HEK293 (cell line): ENCODE data around the gene ZNF397.

Experiments
- CTCF ChIP-seq: fragments of 450-650 bp; formaldehyde crosslinking; IDR thresholded peaks from 2 replicates; pipeline ENCODE4 v1.5.1; 2016; ENCODE audit warnings: missing biosample characterization, missing genetic modification characterization
- FEZF1 ChIP-seq: fragments of 450-650 bp; formaldehyde crosslinking; IDR thresholded peaks from 2 replicates; pipeline ENCODE4 v1.5.1; 2016; ENCODE audit warnings: missing biosample characterization, missing genetic modification characterization
- HOXA7 ChIP-seq: sonication (generic); formaldehyde crosslinking; IDR thresholded peaks from 2 replicates; pipeline ENCODE4 v1.8.1; 2022; ENCODE audit warnings: missing genetic modification reagents, borderline replicate concordance
- KLF1 ChIP-seq: fragments of 450-650 bp; formaldehyde crosslinking; IDR thresholded peaks from 2 replicates; pipeline ENCODE4 v1.5.1; 2016; ENCODE audit warnings: missing biosample characterization, missing genetic modification characterization
- MEIS1 ChIP-seq: sonication (generic); formaldehyde crosslinking; IDR thresholded peaks from 2 replicates; pipeline ENCODE4 v1.8.1; 2022; ENCODE audit warnings: missing genetic modification reagents, mild to moderate bottlenecking, borderline replicate concordance
- MYNN ChIP-seq: fragments of 450-650 bp; formaldehyde crosslinking; IDR thresholded peaks from 2 replicates; pipeline ENCODE4 v1.5.1; 2016; ENCODE audit warnings: missing biosample characterization, missing genetic modification characterization, borderline replicate concordance
- PATZ1 ChIP-seq: fragments of 450-650 bp; formaldehyde crosslinking; IDR thresholded peaks from 2 replicates; pipeline ENCODE4 v1.5.1; 2016; ENCODE audit warnings: missing biosample characterization, missing genetic modification characterization
- PRDM2 ChIP-seq: fragments of 450-650 bp; formaldehyde crosslinking; IDR thresholded peaks from 2 replicates; pipeline ENCODE4 v1.5.1; 2016; ENCODE audit warnings: missing biosample characterization, missing genetic modification characterization, borderline replicate concordance
- YY1 ChIP-seq: fragments of 450-650 bp; formaldehyde crosslinking; IDR thresholded peaks from 2 replicates; pipeline ENCODE4 v1.5.1; 2018; ENCODE audit warnings: missing biosample characterization, missing genetic modification characterization
- ZIC2 ChIP-seq: fragments of 450-650 bp; formaldehyde crosslinking; IDR thresholded peaks from 2 replicates; pipeline ENCODE4 v1.5.1; 2016; ENCODE audit warnings: missing biosample characterization, missing genetic modification characterization
- ZNF112 ChIP-seq: fragments of 450-650 bp; formaldehyde crosslinking; IDR thresholded peaks from 2 replicates; pipeline ENCODE4 v1.5.0; 2017; ENCODE audit warnings: missing biosample characterization, missing genetic modification characterization
- ZNF133 ChIP-seq: fragments of 450-650 bp; formaldehyde crosslinking; IDR thresholded peaks from 2 replicates; pipeline ENCODE4 v1.5.1; 2016; ENCODE audit warnings: missing biosample characterization, missing genetic modification characterization
- ZNF138 ChIP-seq: fragments of 450-650 bp; formaldehyde crosslinking; IDR thresholded peaks from 2 replicates; pipeline ENCODE4 v1.5.1; 2016; ENCODE audit warnings: missing biosample characterization, missing genetic modification characterization, borderline replicate concordance
- ZNF140 ChIP-seq: fragments of 450-650 bp; formaldehyde crosslinking; IDR thresholded peaks from 2 replicates; pipeline ENCODE4 v1.5.1; 2016; ENCODE audit warnings: missing biosample characterization, missing genetic modification characterization
- ZNF2 ChIP-seq: fragments of 450-650 bp; formaldehyde crosslinking; IDR thresholded peaks from 2 replicates; pipeline ENCODE4 v1.5.1; 2016; ENCODE audit warnings: missing biosample characterization, missing genetic modification characterization
- ZNF426 ChIP-seq: fragments of 450-650 bp; formaldehyde crosslinking; IDR thresholded peaks from 2 replicates; pipeline ENCODE4 v1.5.1; 2017; ENCODE audit warnings: missing biosample characterization, missing genetic modification characterization, mild to moderate bottlenecking, inconsistent platforms, moderate library complexity
- ZNF449 ChIP-seq: fragments of 450-650 bp; formaldehyde crosslinking; IDR thresholded peaks from 2 replicates; pipeline ENCODE4 v1.5.1; 2017; ENCODE audit warnings: missing biosample characterization, mild to moderate bottlenecking, missing genetic modification characterization, moderate library complexity
- ZNF48 ChIP-seq: fragments of 450-650 bp; formaldehyde crosslinking; IDR thresholded peaks from 2 replicates; pipeline ENCODE4 v1.5.1; 2016; ENCODE audit warnings: missing biosample characterization, missing genetic modification characterization
- ZNF544 ChIP-seq: fragments of 450-650 bp; formaldehyde crosslinking; IDR thresholded peaks from 2 replicates; pipeline ENCODE4 v1.5.0; 2017; ENCODE audit warnings: missing biosample characterization, missing genetic modification characterization
- ZNF692 ChIP-seq: fragments of 450-650 bp; formaldehyde crosslinking; IDR thresholded peaks from 2 replicates; pipeline ENCODE4 v1.5.1; 2016; ENCODE audit warnings: missing biosample characterization, missing genetic modification characterization
- ZNF785 ChIP-seq: fragments of 450-650 bp; formaldehyde crosslinking; IDR thresholded peaks from 2 replicates; pipeline ENCODE4 v1.5.1; 2016; ENCODE audit warnings: missing biosample characterization, missing genetic modification characterization
- TF ChIP-seq, protein P1 (sequence below): fragments of 450-650 bp; formaldehyde crosslinking; IDR thresholded peaks from 2 replicates; pipeline ENCODE4 v1.5.1; 2016; ENCODE audit warnings: missing biosample characterization, missing genetic modification characterization

ZNF397 gene

DNA sequence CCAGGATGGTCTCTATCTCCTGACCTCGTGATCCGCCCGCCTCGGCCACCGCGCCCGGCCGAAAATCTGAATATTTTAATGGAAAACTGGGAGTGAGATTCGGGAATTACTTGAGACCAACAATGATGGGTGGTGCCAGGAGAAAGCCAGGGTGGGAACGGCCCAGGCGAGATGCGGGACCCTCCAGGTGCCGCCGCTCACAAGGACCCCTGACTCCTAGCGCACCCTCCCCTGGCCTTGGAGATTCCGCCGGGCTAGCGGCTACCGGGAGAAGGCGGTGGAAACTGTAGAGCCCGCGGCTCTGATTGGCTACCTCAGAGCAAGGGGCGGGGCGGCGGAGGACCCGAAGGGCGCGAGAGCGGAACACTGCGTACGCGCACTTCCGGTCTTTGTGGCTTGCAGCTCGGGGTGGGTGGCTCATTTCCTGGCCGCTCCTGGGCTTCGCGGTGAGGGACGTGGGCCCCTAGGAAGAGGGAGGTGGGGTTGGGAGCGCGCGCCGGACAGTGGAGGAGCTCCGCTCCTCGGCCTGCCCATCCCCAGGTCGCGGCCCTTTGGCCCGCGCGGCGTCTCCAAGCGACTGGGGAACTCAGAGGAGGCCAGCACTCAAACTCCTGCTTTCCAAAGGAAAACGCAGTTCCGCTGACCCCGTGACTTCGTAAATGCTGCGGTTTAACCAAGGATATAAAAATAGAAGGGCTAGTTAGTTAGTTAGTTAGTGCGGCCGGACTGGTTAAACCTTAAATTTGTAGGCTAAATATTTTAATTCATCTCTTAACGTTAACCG lies at the start of gene ZNF397 (continued):
- TF ChIP-seq, protein P1, sequence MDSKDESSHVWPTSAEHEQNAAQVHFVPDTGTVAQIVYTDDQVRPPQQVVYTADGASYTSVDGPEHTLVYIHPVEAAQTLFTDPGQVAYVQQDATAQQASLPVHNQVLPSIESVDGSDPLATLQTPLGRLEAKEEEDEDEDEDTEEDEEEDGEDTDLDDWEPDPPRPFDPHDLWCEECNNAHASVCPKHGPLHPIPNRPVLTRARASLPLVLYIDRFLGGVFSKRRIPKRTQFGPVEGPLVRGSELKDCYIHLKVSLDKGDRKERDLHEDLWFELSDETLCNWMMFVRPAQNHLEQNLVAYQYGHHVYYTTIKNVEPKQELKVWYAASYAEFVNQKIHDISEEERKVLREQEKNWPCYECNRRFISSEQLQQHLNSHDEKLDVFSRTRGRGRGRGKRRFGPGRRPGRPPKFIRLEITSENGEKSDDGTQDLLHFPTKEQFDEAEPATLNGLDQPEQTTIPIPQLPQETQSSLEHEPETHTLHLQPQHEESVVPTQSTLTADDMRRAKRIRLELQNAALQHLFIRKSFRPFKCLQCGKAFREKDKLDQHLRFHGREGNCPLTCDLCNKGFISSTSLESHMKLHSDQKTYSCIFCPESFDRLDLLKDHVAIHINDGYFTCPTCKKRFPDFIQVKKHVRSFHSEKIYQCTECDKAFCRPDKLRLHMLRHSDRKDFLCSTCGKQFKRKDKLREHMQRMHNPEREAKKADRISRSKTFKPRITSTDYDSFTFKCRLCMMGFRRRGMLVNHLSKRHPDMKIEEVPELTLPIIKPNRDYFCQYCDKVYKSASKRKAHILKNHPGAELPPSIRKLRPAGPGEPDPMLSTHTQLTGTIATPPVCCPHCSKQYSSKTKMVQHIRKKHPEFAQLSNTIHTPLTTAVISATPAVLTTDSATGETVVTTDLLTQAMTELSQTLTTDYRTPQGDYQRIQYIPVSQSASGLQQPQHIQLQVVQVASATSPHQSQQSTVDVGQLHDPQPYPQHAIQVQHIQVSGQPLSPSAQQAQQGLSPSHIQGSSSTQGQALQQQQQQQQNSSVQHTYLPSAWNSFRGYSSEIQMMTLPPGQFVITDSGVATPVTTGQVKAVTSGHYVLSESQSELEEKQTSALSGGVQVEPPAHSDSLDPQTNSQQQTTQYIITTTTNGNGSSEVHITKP (tag by site-specific recombination), result peak; percentile 70
- TF ChIP-seq ZNF426 (tag by site-specific recombination) (no peak), CTCF (tag by site-specific recombination) (no peak), PRDM2 (tag by site-specific recombination) (no peak), KLF1 (tag by site-specific recombination) (0 out of 2 replicates have a peak, but pooled peaks have one; percentile 20), HOXA7 (CRISPR knock-in tag) (no peak), FEZF1 (tag by site-specific recombination) (no peak), ZNF140 (tag by site-specific recombination) (no peak), ZNF133 (tag by site-specific recombination) (no peak), MYNN (tag by site-specific recombination) (no peak), ZNF785 (no peak), PATZ1 (tag by site-specific recombination) (peak; percentile 55; the same call in 1 of the 2 replicates), YY1 (tag by site-specific recombination) (no peak), ZNF138 (tag by site-specific recombination) (no peak), ZNF544 (tag by site-specific recombination) (no peak), ZNF112 (tag by site-specific recombination) (no peak), ZNF48 (no peak), ZNF2 (no peak; the same call in 1 of the 2 replicates), ZIC2 (tag by site-specific recombination) (peak; percentile 9; the same call in 1 of the 2 replicates), ZNF692 (tag by site-specific recombination) (peak; percentile 93), MEIS1 (CRISPR knock-in tag) (no peak), ZNF449 (tag by site-specific recombination) (no peak)
